Measurements from ENCODE around the gene AKR7A3.
A peak's percentile ranks its signal among the peaks of the same experiment; 100 is the strongest.

AKR7A3 gene

GRCh38 chr1:19251305-19252196 is 37.0 kb downstream of the AKR7A3 start, which contains the start of the genes EMC1 and MRTO4:
TSS of gene EMC1 (minus strand) at chr1:19251524. CDS start at chr1:19251509, 15 bp downstream.
TSS of gene MRTO4 (plus strand) at chr1:19251805. CDS start at chr1:19251836, 31 bp downstream.
- DNase-seq, result peak; percentile 96 to 97

- DNase-seq, result no peak
Measured at GRCh38 chr1:19250629-19251304, 37.8 kb downstream of the AKR7A3 start.

DNA sequence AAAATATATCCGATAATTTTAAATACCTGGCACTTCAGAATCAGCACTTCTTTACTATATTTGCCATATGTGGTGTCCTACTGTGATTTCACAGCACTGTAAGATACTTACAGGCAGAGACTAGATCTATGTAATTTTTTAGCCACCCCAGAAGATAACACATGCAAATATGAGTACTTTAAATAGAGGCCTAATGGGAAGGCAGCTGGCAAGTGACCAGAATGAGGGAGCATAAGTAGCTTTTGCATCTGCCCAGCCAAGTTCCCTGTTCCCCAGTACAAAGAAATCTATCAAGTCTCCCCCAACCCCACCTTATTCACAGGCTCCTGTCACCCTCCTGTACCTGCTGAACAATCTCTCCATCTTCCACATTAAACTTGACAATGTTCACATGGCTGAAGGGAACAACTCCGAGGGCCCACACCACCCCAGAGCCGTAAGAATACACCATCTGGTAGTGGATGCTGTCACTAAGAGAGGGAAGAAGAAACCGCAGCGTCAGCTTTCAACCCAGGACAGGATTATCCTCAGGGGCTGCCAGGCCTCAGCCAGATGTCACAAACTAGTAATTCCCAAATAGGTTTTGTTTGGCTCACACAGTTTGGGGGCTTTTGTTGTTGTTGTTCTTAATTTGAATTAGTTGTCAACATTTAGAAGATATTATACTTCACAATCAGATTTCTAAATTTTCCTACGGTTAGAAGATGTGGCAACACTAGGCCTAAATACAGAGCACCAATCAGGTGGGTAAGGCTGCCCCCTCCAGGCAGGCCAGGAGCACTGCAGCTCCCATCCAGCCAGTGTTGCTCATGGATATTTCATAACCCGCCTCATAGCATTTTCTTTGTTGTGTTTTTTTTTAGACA is 47.7 kb downstream of the AKR7A3 start:
- peak; percentile 78 to 80 for DNase-seq

- no peak for DNase-seq
Measured at GRCh38 chr1:19239876-19240275, 48.7 kb downstream of the AKR7A3 start.

GRCh38 chr1:19234224-19234623 is 54.3 kb downstream of the AKR7A3 start:
- DNase-seq, result no peak

Measured in activated T-cell treated with anti-CD3 and anti-CD28 coated beads, Interleukin-2, amount 50 U/mL, for 48 hours (primary cell).